Astrocyte (in vitro differentiated cells and primary cell): ENCODE data around the gene DNASE1L3.

Experiments
- CTCF ChIP-seq: IDR thresholded peaks from 2 replicates; pipeline ENCODE4 v1.5.1; 2011; ENCODE audit warnings: low read depth, mild to moderate bottlenecking, inconsistent platforms, low read length, moderate library complexity; ENCODE audit not compliant: insufficient read depth
- EZH2 ChIP-seq: IDR thresholded peaks from 2 replicates; pipeline ENCODE4 v1.6.1; 2012; ENCODE audit warnings: mild to moderate bottlenecking, low read length, inconsistent platforms; ENCODE audit not compliant: insufficient read depth

DNA sequence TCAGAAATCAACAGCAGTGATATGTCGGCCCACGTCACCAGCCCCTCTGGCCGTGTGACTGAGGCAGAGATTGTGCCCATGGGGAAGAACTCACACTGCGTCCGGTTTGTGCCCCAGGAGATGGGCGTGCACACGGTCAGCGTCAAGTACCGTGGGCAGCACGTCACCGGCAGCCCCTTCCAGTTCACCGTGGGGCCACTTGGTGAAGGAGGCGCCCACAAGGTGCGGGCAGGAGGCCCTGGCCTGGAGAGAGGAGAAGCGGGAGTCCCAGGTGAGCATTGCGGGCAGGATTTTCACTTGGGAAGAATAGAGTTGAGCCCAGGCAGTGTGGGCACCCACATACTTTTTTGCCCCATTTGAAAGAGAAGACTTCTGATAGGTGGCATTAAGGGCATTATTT, 57.4 kb downstream of the DNASE1L3 start:
- no peak for TF ChIP-seq EZH2
- TF ChIP-seq CTCF, result no peak
